K562 (cell line): ENCODE data around the gene MAD2L1. TPM values are rescaled to one million over a fixed set of nuclear protein-coding genes. Genes with fewer than 3 reads are reported as not detected.

Experiments used
- FOXP4 ChIP-seq: sonication (generic); formaldehyde crosslinking; IDR thresholded peaks from 2 replicates; pipeline ENCODE4 v1.8.0; 2022; ENCODE audit warnings: mild to moderate bottlenecking, missing genetic modification reagents, borderline replicate concordance
- GMEB1 ChIP-seq: fragments of 250-450 bp; sonication (Bioruptor Pico); IDR thresholded peaks from 2 replicates; pipeline ENCODE4 v1.4.0; 2020; ENCODE audit warnings: mild to moderate bottlenecking
- MAX ChIP-seq: sonication (generic); formaldehyde crosslinking; IDR thresholded peaks from 2 replicates; pipeline ENCODE4 v1.9.0; 2022; ENCODE audit warnings: mild to moderate bottlenecking, missing genetic modification reagents
- PREB ChIP-seq: sonication (generic); formaldehyde crosslinking; IDR thresholded peaks from 2 replicates; pipeline ENCODE4 v1.8.1; 2023; ENCODE audit warnings: mild to moderate bottlenecking, missing genetic modification reagents
- polyA plus RNA-seq, 8 experiments: library from polyadenylated mRNA; depleted of rRNA in 4 of 8; stranded (reverse) in 5 of 8; unstranded in 3 of 8; fragments of >200 nt; fragmentation: Nextera tagmentation in 2 of 8; fragmentation: Illumina TruSeq in 1 of 8; extraction: Ambion mirVana in 2 of 8; extraction: Trizol in 1 of 8; gene quantifications; 2 replicates each; pipeline versions ENCODE4 v1.2.1 to v1.2.3, GENCODE V29; 2011 to 2014; ENCODE audit warnings: inconsistent platforms in 1 of 8, missing spikeins in 1 of 8
- total RNA-seq, 7 experiments: library from RNA; depleted of rRNA in 6 of 7; stranded (reverse); fragments of >200 nt in 6 of 7; fragmentation: Illumina TruSeq in 2 of 7; extraction: Trizol in 2 of 7; gene quantifications; 2 replicates each; pipeline versions ENCODE4 v1.2.1 to v1.2.3, GENCODE V29; 2011 to 2021; ENCODE audit warnings: low replicate concordance in 1 of 7

The MAD2L1 gene
- total and polyA plus RNA-seq, 9 of the 15 experiments (the other 6 are each of a cell fraction or from before 2014, with no cell fraction given) = 75.0 to 494 (median 129) TPM

- TF ChIP-seq MAX (CRISPR knock-in tag) (no peak), FOXP4 (CRISPR knock-in tag) (no peak), GMEB1 (no peak), PREB (CRISPR knock-in tag) (no peak)
Measured at GRCh38 chr4:120055795-120056194, 10.9 kb downstream of the MAD2L1 start (continued).
